Measurements from ENCODE around the gene HELB.

The HELB gene

GRCh38 chr12:66289485-66289884 is 12.8 kb upstream of the HELB start:
- no peaks in the 10 kb centered on the region for H3K4me1 ChIP-seq (ENCODE audit: control insufficient read depth, insufficient read depth, low read length)
- POLR2A ChIA-PET, result no interaction called here
- no peaks in the 10 kb centered on the region for H3K9me3 ChIP-seq (ENCODE audit: control insufficient read depth, insufficient read depth, low read depth, low read length)
- H3K27ac ChIP-seq (ENCODE audit: extremely low read depth, low read depth, low read length), result no peak overlapping the region
- H3K4me3 ChIP-seq (ENCODE audit: low read depth, low read length), result no peak overlapping the region
- CTCF ChIA-PET, result no interaction called here
- TF ChIP-seq EGR2 (tag by site-specific recombination; IDR thresholded peaks at IDR 0.05; ENCODE audit: low read depth) (no peak), FEZF1 (tag by site-specific recombination; IDR thresholded peaks at IDR 0.05) (no peak), ZNF174 (tag by site-specific recombination; IDR thresholded peaks at IDR 0.05) (no peak)
- TF ChIP-seq, protein P1, sequence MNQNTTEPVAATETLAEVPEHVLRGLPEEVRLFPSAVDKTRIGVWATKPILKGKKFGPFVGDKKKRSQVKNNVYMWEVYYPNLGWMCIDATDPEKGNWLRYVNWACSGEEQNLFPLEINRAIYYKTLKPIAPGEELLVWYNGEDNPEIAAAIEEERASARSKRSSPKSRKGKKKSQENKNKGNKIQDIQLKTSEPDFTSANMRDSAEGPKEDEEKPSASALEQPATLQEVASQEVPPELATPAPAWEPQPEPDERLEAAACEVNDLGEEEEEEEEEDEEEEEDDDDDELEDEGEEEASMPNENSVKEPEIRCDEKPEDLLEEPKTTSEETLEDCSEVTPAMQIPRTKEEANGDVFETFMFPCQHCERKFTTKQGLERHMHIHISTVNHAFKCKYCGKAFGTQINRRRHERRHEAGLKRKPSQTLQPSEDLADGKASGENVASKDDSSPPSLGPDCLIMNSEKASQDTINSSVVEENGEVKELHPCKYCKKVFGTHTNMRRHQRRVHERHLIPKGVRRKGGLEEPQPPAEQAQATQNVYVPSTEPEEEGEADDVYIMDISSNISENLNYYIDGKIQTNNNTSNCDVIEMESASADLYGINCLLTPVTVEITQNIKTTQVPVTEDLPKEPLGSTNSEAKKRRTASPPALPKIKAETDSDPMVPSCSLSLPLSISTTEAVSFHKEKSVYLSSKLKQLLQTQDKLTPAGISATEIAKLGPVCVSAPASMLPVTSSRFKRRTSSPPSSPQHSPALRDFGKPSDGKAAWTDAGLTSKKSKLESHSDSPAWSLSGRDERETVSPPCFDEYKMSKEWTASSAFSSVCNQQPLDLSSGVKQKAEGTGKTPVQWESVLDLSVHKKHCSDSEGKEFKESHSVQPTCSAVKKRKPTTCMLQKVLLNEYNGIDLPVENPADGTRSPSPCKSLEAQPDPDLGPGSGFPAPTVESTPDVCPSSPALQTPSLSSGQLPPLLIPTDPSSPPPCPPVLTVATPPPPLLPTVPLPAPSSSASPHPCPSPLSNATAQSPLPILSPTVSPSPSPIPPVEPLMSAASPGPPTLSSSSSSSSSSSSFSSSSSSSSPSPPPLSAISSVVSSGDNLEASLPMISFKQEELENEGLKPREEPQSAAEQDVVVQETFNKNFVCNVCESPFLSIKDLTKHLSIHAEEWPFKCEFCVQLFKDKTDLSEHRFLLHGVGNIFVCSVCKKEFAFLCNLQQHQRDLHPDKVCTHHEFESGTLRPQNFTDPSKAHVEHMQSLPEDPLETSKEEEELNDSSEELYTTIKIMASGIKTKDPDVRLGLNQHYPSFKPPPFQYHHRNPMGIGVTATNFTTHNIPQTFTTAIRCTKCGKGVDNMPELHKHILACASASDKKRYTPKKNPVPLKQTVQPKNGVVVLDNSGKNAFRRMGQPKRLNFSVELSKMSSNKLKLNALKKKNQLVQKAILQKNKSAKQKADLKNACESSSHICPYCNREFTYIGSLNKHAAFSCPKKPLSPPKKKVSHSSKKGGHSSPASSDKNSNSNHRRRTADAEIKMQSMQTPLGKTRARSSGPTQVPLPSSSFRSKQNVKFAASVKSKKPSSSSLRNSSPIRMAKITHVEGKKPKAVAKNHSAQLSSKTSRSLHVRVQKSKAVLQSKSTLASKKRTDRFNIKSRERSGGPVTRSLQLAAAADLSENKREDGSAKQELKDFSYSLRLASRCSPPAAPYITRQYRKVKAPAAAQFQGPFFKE (tag by site-specific recombination; IDR thresholded peaks at IDR 0.05; ENCODE audit: borderline replicate concordance), result no peak
- no peaks in the 10 kb centered on the region for H3K36me3 ChIP-seq (ENCODE audit: control insufficient read depth in 2 of 2, insufficient read depth in 1 of 2, low read length in 2 of 2)

DNA sequence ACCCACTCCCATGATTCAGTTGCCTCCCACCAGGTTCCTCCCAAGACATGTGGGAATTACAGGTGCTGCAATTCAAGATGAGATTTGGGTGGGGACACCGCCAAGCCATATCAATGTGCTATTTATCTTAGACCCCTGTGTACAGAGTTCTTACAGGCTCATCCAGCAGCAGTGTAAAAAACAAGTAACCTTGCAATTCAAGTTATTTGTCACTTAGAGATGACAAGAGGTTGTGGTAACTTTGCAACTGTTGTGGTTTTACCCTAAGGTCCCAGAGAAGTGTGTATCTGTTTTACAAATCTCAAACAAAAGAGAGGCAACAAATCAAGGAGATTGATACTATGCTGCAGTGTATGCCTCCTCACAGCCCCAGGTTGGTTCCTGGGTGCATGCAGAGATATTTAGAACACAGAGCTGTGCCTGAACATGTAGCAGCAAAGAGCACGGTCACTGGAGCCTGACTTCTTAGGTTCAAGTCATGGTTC is 11.5 kb upstream of the HELB start:
- H3K27ac ChIP-seq (ENCODE audit: extremely low read depth, low read depth, low read length), result no peak overlapping the region
- TF ChIP-seq ZNF514 (tag by site-specific recombination; IDR thresholded peaks at IDR 0.05), result no peak
- TF ChIP-seq ZNF626 (tag by site-specific recombination; IDR thresholded peaks at IDR 0.05), result no peak
- no peak for TF ChIP-seq ZNF692 (tag by site-specific recombination; IDR thresholded peaks at IDR 0.05)
- no peak for TF ChIP-seq REPIN1 (tag by site-specific recombination; IDR thresholded peaks at IDR 0.05; ENCODE audit: low read depth)
- no peak for TF ChIP-seq ZNF521 (tag by site-specific recombination; IDR thresholded peaks at IDR 0.05)
- no peak for TF ChIP-seq TSHZ1 (tag by site-specific recombination; IDR thresholded peaks at IDR 0.05; ENCODE audit: borderline replicate concordance)
- TF ChIP-seq PRDM10 (tag by site-specific recombination; IDR thresholded peaks at IDR 0.05), result no peak
- TF ChIP-seq, protein P2, sequence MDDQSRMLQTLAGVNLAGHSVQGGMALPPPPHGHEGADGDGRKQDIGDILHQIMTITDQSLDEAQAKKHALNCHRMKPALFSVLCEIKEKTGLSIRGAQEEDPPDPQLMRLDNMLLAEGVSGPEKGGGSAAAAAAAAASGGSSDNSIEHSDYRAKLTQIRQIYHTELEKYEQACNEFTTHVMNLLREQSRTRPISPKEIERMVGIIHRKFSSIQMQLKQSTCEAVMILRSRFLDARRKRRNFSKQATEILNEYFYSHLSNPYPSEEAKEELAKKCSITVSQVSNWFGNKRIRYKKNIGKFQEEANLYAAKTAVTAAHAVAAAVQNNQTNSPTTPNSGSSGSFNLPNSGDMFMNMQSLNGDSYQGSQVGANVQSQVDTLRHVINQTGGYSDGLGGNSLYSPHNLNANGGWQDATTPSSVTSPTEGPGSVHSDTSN (CRISPR knock-in tag; IDR thresholded peaks at IDR 0.05), result no peak
- no peak for TF ChIP-seq ZNF280D (tag by site-specific recombination; IDR thresholded peaks at IDR 0.05)
- no peak for TF ChIP-seq ZNF133 (tag by site-specific recombination; IDR thresholded peaks at IDR 0.05)

More for the DNA sequence above, 11.5 kb upstream of the HELB start:
- H3K4me3 ChIP-seq (ENCODE audit: low read depth, low read length), result no peak overlapping the region
- no peaks in the 10 kb centered on the region for H3K4me1 ChIP-seq (ENCODE audit: control insufficient read depth, insufficient read depth, low read length)
- POLR2A ChIA-PET, result no interaction called here
- CTCF ChIA-PET, result no interaction called here
- H3K36me3 ChIP-seq (ENCODE audit: control insufficient read depth in 2 of 2, insufficient read depth in 1 of 2, low read length in 2 of 2), result no peaks in the 10 kb centered on the region
- no peaks in the 10 kb centered on the region for H3K9me3 ChIP-seq (ENCODE audit: control insufficient read depth, insufficient read depth, low read depth, low read length)
